ENCODE data around the gene CST11.

Gene CST11

DNA sequence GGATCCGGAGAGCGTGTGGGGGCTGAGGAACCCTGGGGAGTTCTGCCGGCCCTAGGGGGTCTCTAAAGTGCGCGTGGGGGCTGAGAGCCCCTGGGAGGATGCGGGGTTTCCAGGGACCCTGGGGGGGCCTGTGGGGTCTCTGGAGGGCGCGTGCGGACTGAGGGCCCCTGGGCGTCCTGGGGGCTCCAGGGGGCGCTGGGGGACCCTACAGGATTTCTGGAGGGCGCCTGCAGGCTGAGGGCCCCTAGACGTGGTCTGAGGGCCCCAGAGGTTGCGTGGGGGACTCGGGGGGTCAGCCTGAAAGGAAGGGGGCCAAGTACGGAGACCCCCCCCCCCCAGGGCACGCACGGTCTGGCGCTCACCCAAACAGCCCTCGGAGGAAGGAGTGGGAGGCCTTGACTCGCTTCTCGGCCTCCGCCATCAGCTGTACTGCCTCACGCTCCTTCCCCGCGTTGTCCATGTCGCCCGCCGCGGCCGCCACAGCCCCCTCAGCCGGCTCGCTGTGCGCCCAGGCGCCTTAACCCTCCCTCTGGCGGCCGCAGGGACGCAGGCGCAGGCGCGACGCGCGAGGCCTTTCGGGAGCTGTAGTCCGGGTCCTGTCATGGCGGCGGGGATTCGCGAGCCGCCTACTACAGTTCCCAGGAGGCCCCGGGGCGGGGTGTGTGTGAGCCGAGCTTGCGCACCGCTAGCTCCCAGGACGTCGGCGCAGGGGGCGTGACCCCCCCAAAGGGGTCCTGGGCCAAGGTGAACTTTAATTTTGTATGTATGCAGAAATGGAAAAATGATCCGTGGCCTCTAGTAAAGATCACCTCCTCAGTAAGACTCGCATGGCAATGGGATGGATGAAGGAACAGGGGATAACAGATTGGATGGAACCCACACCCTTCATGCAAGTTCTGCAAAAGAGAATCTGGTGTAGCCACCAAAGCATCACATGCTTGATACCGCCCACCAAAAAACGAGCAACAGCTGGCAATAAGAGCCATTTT lies 31.4 kb downstream of the CST11 start, which contains the start of gene NAPB:
TSS of gene NAPB (minus strand) at position 546 of the 989 bp plus-strand sequence. CDS start at position 460, 86 bp downstream.
- peak; percentile 76 to 88 (median 83) for DNase-seq (ENCODE audit: low read depth in 3 of 3, low spot score in 1 of 3)

DNA sequence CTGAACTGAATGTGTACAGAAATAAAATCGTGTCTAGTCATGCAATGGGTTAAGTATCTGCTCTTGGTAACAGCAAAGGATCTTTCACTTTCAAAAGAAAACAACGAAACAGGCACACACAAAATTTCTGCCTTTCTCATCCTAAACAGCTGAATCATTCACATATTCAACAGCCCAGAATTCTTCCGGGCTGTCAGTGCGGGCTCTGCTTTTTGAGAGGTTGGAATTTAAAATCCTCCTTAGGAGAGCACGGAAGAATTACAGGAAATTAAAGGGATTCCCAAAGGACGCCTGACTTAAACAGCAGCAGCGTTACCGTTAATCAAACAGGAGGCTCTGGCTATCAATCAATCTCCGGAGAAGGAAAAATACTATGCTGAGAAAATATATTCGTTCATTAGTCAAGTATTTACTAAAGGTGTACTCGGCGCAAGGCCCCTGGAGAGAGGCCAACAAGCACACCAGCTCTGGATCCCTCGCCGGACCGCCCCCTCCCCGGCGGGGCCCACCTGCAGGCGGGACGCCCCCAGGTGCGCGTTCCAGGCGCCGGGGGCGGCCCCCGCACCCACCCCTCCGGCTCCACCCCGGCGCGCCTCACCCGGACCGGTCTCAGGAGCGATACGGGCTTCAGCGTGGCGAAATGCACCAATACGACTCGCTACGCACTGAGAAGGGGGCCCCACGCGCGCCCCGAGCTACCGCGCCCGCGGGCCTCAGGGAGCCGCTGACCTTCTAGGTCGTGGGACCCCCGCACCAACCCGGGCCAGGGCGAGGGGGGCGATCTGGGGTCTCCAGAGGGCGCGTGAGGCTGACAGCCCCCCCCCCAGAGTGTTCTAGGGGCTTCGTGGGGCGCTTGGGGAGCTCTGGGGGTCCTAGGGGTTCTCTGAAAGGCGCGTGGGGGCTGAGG lies 32.4 kb downstream of the CST11 start:
- DNase-seq (ENCODE audit: low read depth in 3 of 3, low spot score in 1 of 3) = peak in 1 of 3 donors; percentile 46

DNA sequence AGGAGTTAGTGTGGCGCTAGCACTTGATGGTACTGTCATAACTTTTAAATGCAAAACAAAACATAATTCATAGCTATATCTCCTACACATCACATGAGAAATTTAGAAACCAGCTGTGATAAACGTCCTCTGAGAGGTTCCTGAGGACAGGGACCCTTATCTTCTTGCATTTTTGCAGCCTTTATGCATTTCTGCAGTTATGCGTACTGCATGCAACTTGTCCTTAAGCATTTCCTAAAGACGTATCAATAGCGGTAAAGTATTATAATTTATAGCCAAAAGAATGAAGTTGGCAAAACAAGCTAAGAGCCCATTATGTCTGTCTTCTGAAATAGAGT lies 33.0 kb downstream of the CST11 start:
- DNase-seq (ENCODE audit: low read depth in 3 of 3, low spot score in 1 of 3) = no peak

DNA sequence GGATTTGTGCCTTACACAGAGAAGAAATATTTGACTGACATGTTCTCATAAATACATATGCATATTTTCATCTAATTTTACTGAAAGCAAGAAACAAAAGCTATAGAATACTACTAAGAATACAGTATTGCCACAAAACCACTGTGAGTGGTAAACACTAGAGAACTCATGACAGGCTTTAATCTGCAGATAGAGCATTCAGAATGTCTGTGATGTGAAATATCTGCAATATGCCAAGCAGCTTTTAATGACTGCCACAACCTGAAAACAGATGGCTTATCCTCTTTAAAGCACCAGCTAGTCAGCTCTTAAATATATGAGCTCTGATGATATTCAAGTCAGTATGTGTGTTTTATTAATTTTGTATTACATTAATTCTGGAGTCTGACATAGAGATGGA lies 34.8 kb downstream of the CST11 start:
- no peak for DNase-seq (ENCODE audit: low read depth in 3 of 3, low spot score in 1 of 3)

DNA sequence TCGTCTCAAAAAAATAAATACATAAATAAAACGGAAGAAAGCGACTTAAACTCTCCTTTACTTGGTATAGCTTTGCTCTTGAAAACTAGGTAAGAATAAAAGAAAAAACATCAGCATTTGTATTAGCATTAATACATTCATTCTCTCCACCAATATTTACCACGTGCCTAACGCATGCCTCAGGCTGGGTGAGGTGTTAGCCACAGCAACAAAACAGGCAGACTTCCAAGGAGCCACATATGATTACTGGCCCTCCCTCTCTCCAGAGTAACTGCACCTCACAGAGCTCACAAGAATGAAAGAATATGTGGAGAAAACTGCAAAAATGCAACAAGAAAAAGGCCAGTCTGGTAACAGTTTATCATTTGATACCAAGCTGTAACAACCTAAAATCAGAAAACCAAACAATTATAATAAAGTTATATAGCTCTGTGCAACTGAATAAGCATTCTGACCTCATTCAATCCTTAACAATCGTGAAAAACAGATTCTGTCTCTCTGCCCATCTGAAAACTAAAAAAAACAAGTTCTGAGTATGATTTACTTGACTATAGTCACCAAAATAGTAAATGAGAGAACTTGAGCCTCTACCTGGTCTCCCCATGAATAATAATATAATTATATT lies 36.6 kb downstream of the CST11 start:
- DNase-seq (ENCODE audit: low read depth in 3 of 3, low spot score in 1 of 3) = no peak

DNA sequence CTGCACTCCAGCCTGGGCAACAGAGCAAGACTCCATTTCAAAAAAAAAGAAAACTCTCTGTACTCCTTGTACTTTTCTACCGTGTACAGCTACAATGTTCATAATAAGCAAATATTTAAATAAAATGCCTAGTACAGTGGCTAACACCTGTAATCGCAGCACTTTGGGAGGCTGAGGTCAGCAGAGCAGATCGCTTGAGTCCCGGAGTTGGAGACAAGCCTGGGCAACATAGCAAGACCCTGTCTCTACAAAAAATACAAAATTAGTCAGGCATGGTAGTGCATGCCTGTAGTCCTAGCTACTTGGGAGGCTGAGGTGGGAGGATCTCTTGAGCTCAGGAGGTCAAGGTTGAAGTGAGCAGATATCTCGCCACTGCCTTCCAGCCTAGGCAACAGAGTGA lies 37.1 kb downstream of the CST11 start:
- DNase-seq (ENCODE audit: low read depth in 3 of 3, low spot score in 1 of 3) = no peak

DNA sequence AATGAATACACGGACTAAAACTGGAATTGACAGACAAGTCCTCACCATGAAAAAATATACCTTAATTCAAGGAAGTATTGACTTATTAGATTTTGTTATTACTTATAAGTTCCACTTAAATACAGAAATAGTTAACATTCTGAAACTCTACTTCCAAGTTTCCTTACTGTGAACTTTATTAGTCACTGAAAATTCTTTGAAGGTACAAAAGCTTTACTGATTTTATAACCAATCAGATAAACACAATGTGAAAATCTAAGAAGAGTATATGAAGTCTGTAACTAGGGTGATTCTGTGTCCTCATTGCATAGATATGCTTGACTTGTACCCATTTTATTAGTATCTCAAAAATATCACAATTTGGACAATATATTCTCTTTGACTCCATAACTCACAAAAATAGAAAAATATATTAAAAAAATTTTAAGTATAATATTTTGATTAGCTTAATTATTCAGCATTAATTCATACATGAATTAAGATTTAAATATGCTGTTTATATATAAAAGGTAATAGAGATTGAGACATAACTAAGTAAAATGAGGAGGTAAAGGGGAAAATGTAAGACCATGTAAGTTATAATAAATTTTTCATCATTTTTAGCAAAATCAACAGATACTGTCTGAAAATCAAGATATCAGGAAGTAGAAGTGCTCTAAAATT lies 38.0 kb downstream of the CST11 start:
- no peak for DNase-seq (ENCODE audit: low read depth in 3 of 3, low spot score in 1 of 3)

DNA sequence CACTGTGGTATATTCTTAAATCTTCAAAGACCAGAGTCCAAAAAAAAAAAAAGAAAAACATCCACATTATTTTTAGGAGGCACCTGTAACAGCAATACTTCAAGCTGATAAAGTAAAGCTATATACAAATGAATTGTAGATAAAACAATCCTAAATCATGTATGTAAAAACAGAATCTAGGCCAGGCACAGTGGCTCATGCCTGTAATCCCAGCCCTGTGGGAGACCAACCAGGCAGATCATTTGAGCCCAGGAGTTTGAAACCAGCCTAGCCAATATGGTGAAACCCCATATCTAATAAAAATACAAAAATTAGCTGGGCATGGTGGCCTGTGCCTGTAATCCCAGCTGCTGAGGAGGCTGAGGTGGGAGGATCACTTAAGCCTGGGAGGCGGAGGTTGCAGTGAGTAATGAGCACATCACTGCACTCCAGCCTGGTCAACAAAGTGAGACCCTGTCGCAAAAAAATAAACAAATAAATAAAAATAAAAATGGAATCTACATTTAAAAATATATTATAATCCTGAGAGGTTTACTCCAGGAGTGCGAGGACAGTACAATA lies 38.7 kb downstream of the CST11 start:
- DNase-seq (ENCODE audit: low read depth in 3 of 3, low spot score in 1 of 3) = no peak

DNA sequence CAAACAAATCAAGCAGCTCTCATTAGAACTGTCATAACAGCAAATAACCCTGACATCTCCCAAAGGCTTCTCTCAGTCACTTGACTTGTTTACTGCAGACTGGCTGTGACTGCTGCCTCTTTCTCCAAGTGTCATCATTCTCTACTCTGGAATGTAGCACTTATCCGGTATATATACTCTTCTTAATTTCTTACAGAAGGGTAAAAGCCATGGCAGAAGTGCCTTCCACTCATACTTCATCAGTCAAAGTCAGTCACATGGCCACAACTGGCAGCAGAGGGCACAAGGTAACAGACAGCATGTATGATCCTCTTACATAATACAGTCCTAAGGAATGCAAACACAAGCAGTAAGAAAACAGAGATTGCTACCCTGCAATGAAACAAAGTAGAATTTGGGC lies 40.6 kb downstream of the CST11 start:
- no peak for DNase-seq (ENCODE audit: low read depth in 3 of 3, low spot score in 1 of 3)

DNA sequence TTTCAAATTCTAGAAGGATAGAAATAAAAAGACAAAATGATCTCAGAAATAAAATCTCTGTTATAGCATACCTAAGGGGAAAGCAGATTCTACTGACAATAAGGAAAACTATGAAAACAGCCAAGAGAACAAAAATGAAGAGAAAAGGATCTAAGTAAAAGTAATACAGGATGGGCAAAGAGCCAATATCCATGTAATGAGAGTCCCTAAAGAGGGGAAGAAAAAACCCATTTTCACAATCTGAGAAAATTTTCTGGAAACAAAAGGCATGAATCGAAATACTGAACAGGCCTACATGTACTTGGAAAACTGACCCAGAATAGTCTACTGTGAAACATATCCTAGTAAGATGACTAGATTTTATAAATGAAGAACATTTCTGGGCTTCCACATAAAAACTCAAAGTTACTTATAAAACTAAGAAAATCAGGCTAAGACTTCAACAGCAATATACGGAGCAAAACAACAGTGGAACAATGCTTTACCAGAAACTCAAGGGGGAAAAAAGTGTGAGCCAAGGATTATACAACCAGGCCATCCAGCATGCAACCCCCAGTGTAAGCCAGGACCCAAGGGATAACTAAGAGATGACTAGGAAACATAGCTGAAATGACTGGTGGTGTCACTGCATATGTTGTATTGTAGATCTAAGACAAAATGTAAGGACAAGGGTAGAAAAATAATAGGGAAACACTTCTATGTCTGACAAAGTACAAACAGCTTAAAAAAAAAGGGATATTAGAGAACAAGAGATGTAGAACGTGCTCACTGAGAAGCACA lies 41.6 kb downstream of the CST11 start:
- DNase-seq (ENCODE audit: low read depth in 3 of 3, low spot score in 1 of 3) = no peak

DNA sequence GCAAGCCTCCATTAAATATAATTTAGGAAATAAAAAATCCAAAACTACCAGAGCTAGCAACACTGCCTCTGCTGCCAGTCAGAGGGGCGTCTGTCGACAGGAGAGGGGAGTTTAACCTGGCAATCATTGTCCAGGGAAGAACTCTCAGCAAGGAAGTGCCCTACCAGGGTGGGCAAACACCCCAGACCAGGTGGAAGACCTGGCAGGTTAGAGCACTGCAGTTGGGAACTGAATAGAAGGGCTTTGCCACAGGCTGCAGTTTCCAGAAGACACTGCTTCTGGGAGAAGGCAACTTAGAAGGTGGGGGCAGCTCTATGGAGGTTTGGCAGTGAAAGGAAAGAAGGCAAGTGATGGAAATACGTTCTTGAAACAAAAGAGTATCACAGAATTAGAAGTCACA lies 42.9 kb downstream of the CST11 start:
- no peak for DNase-seq (ENCODE audit: low read depth in 3 of 3, low spot score in 1 of 3)

DNA sequence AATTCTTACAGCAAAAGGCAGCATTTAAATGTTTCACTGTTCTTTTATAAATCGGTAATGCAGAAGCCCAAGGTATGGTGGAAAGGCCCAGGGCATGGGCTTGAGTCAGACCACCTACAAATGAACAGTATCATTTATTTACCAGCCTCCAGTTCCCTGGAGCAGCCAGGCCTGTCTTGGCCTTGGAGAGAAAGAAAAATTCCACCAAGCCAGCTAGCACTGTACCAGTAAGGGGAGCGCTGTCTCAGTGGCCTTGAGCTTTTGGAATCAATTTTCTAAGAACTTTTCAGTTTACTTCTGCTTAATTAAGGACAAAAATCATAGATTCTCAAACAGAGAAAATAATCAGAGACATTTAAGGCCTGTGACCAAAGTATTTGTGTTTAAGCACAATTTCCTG lies 43.7 kb downstream of the CST11 start:
- no peak for DNase-seq (ENCODE audit: low read depth in 3 of 3, low spot score in 1 of 3)

DNA sequence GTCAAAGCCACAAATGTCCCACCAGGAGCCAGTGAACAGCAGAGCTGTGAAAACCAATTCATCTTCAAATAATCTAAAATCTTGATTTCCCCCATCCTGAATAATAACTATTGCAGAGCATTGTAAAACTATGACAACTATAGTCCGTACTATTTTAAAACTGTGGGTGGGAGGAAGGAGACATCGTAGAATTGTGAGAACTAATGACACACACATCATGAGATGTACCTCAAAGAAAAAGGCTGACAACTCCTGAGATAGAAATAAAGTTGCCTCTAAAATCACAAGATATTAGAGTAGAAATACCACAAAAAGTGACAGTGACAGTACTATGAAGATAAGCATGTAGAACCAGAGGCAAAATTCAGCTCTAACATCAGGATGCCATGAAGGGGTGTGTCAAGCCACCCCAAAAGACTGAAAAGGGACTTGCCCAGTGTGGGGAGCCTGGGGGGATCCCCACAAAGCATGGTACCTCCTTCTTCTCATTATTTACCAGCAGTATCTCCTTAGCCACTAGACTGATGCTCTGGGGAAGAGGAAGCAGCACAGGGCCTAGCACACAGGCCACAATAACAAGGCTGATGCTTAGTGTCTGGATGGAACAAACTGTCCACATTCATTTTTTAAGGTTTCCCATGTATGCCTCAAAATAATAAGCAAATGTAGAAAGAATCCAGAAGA lies 44.8 kb downstream of the CST11 start:
- DNase-seq (ENCODE audit: low read depth in 3 of 3, low spot score in 1 of 3) = no peak

DNA sequence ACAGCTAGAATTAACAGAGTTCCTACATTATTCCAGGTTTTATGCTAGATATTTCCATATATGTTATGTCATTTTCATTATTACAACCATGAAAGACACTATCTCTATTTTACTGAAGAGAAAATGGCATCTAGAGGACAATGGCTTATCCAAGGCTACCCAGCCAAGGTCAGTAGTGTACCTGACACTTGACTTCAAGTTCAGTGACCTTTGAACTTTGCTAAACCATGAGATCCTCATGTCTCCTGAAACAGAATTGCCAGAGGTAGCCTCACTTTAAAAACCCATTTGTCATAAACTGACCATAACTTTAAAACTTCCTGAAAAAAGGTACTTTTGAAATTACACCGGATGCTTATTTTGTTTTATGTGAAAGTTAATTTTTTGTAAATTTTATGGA lies 45.8 kb downstream of the CST11 start:
- DNase-seq (ENCODE audit: low read depth in 3 of 3, low spot score in 1 of 3) = no peak

DNA sequence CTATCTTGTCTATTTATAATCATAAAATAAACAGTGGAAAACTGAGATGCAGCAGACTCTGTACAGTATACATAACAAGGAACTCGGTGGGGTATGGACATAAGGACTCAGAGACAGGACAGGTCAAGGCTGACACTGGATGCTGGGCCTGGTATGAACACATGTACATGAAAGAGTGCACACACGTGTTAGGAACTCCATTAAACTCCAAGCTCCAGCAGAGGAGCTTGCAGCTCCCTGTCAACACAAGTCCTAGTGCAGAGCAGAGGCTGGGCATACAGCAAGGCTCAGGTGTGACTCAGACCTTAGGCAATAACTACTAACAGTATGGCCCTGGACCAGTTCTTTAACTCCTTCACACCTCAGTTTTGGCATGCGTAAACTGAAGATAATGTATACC lies 48.5 kb downstream of the CST11 start:
- no peak for DNase-seq (ENCODE audit: low read depth in 3 of 3, low spot score in 1 of 3)

DNA sequence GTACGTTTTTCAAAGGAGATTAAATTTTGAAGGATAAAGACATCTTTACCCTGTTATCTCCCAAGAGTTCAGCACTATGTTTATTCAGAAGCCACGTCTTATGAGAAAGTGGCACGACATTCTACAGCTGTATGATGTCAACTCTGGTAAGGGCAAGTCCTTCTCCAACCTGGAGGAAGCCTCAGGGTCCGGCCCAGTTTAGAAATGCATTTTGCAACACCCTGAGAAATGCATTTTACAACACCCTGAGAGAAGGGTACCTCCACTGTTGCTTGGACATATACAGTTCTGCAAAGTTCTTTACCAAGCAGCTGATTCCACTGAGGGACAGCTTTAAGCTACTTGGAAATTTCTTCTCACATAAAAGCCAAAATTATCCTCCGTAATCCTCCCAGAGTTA lies 48.9 kb downstream of the CST11 start:
- no peak for DNase-seq (ENCODE audit: low read depth in 3 of 3, low spot score in 1 of 3)

DNA sequence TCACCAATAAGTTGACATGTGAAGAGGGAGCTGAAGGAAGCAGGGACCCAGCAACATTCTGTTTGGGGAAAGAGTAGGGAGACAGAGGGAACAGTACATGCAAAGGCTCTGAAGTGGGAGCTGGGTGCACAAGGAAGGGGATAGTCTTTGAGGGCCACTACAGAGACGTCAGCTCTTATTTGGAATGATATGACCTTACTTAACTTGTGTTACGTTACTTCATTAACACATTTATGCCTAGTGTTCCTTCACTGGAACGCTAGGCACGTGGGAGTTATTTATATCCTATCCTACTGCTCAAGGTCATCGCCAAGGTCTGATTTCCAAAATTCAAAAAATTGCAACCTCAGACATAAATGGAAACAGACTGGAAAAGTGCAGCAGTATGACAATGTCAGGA lies 51.6 kb downstream of the CST11 start:
- no peak for DNase-seq (ENCODE audit: low read depth in 3 of 3, low spot score in 1 of 3)
